ENCODE measurements around the gene NT5C2.

DNA sequence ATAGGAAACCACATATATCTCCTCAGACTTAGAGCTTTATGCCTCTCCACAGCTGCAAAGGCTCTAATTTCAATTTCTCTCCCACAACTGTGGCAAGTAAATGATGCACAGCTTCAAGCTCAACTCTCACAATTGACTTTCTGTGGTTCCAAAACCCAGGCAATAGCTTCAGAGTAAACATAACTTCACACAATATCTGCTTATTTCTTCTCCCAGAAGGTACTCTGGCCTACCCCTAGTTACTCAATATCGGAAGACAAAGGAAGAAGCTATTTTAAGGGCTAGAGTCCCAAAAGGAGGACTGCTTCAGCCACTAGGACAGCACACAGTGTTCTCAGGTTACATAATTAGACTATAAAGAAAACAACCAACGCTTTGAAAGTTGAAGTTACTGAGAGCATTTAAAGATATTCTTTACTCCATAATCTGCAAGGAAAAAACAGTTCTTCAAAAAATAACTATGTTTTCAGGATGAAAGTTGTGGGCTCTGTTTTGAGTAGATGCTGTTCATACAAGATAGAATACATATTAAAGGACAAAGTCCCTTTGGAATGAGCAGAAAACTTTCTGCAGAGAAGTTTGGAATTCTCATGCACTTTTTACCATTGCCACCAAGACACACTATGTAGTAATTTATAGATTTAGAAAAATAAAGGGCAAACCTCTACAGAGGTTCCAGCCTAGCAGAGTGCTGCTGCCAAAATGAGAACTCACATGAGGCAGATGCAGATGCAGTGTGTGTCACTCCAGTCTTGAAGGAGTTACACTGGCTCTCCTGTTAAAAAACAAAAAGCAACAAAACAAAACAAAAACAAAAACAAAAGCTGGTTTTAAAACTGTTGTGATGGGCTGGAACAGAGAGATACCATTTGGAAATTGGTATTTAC lies 81.8 kb downstream of the NT5C2 start:
- TF ChIP-seq, protein P1, sequence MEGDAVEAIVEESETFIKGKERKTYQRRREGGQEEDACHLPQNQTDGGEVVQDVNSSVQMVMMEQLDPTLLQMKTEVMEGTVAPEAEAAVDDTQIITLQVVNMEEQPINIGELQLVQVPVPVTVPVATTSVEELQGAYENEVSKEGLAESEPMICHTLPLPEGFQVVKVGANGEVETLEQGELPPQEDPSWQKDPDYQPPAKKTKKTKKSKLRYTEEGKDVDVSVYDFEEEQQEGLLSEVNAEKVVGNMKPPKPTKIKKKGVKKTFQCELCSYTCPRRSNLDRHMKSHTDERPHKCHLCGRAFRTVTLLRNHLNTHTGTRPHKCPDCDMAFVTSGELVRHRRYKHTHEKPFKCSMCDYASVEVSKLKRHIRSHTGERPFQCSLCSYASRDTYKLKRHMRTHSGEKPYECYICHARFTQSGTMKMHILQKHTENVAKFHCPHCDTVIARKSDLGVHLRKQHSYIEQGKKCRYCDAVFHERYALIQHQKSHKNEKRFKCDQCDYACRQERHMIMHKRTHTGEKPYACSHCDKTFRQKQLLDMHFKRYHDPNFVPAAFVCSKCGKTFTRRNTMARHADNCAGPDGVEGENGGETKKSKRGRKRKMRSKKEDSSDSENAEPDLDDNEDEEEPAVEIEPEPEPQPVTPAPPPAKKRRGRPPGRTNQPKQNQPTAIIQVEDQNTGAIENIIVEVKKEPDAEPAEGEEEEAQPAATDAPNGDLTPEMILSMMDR (conservative IDR thresholded peaks at IDR 0.05; ENCODE audit: low read length), result no peak
- no peak for TF ChIP-seq EZH2phosphoT487 (IDR thresholded peaks at IDR 0.05; ENCODE audit: borderline replicate concordance)

Measured in Loucy (cell line).